ENCODE results near the gene SLC22A5. TPM values are rescaled to one million over a fixed set of nuclear protein-coding genes. Genes with fewer than 3 reads are reported as not detected.
A peak's percentile ranks its signal among the peaks of the same experiment; 100 is the strongest.

Gene SLC22A5
- polyA plus RNA-seq, 1 donor (not counting 4 experiments of a cell fraction or from before 2014, with no cell fraction given) = 14.8 TPM

DNA sequence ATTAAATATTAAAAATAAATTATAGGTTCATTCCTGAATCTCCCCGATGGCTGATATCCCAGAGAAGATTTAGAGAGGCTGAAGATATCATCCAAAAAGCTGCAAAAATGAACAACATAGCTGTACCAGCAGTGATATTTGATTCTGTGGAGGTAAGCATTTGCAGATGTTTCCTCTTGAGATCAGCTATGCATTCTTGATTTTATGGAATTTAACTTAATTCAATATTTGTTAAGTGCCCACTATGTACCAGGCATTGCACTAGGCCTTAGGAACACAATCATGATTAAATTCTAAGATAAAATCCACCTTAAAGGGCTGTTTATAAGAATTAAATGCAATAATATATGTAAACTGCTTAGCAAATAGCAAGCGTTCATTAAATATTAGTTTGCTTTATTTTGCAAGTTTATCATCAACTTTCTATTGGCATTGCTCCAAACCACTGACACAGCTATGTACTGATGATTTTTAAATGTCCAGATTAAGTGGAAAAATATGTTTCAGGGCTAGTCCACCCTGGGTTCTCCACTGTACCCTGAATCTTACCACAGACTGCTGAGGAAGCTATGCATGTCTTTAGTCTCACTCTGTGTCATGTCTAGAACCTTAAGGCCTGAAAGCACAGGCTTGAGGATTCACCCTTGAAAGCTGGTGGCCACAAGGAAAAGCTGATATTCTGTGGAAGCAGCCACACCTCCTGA lies 42.1 kb upstream of the SLC22A5 start:
- H3K9me3 ChIP-seq (ENCODE audit: control insufficient read depth, low read depth, low read length) = no peaks in the 10 kb centered on the region
- no peak overlapping the region for H3K9ac ChIP-seq (ENCODE audit: control insufficient read depth, extremely low read depth, insufficient read depth, low read length)
- H3K9me1 ChIP-seq (ENCODE audit: control insufficient read depth, extremely low read depth, insufficient read depth, low read length) = no peaks in the 10 kb centered on the region
- no peak overlapping the region for H3K27ac ChIP-seq (ENCODE audit: control insufficient read depth, insufficient read depth, low read length)
- H3K27me3 ChIP-seq (ENCODE audit: control insufficient read depth, extremely low read depth, insufficient read depth, low read length) = no peaks in the 10 kb centered on the region
- dilution Hi-C loops (cut with MboI; ENCODE audit: extremely low pct_ligation_motif_present, low sequenced_read_pairs) = no loop called here
- DNase-seq (ENCODE audit: low read depth, low spot score) (no peak), FAIRE-seq (no peak)
- H2AFZ ChIP-seq (ENCODE audit: control insufficient read depth, low read length) = no peak overlapping the region
- peaks cover 8 to 22% of the 10 kb centered on the region in 2 experiments for H3K36me3 ChIP-seq (ENCODE audit: control insufficient read depth in 2 of 2, extremely low read depth in 1 of 2, insufficient read depth in 2 of 2, low read length in 2 of 2)
- H3K4me2 ChIP-seq (ENCODE audit: control insufficient read depth, extremely low read depth, insufficient read depth, low read depth, low read length) = no peak overlapping the region
- H4K20me1 ChIP-seq (ENCODE audit: control insufficient read depth, extremely low read depth, insufficient read depth, low read length) = no peaks in the 10 kb centered on the region
- no peaks in the 10 kb centered on the region for H3K4me1 ChIP-seq (ENCODE audit: control insufficient read depth, extremely low read depth, insufficient read depth, low read length)
- no peak overlapping the region for H3K4me3 ChIP-seq (ENCODE audit: control insufficient read depth in 2 of 3, extremely low read depth in 1 of 3, insufficient read depth in 2 of 3, low read depth in 1 of 3, low read length in 3 of 3)
- TF ChIP-seq, protein P1, sequence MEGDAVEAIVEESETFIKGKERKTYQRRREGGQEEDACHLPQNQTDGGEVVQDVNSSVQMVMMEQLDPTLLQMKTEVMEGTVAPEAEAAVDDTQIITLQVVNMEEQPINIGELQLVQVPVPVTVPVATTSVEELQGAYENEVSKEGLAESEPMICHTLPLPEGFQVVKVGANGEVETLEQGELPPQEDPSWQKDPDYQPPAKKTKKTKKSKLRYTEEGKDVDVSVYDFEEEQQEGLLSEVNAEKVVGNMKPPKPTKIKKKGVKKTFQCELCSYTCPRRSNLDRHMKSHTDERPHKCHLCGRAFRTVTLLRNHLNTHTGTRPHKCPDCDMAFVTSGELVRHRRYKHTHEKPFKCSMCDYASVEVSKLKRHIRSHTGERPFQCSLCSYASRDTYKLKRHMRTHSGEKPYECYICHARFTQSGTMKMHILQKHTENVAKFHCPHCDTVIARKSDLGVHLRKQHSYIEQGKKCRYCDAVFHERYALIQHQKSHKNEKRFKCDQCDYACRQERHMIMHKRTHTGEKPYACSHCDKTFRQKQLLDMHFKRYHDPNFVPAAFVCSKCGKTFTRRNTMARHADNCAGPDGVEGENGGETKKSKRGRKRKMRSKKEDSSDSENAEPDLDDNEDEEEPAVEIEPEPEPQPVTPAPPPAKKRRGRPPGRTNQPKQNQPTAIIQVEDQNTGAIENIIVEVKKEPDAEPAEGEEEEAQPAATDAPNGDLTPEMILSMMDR (optimal IDR thresholded peaks at IDR 0.05 in 1 of 3, IDR thresholded peaks at IDR 0.05 in 1 of 3, conservative IDR thresholded peaks at IDR 0.05 in 1 of 3; ENCODE audit: extremely low read depth in 1 of 3, insufficient read depth in 2 of 3, low read length in 3 of 3) = no peak
- no peak for TF ChIP-seq EZH2 (IDR thresholded peaks at IDR 0.05; ENCODE audit: low read length)
- H3K79me2 ChIP-seq (ENCODE audit: control insufficient read depth, insufficient read depth, low read length) = no peaks in the 10 kb centered on the region

DNA sequence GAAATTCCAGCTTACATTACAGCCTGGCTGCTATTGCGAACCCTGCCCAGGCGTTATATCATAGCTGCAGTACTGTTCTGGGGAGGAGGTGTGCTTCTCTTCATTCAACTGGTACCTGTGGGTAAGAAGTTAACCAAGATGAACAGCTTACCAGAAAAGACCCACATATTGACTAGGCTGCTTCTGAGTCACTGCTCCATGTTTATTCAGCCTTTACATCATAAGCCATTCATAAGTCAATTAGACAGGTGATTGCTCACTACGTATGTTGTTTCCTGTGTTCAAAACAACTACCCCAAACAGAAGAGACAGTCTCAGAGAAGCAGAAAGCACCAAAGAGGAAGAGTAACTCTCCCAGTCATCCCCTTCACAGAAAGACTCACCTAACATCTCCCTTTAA lies 34.7 kb upstream of the SLC22A5 start:
- Histone ChIP-seq H3K9ac (ENCODE audit: control insufficient read depth, extremely low read depth, insufficient read depth, low read length) (no peak overlapping the region), H2AFZ (ENCODE audit: control insufficient read depth, low read length) (no peak overlapping the region), H3K4me2 (ENCODE audit: control insufficient read depth, extremely low read depth, insufficient read depth, low read depth, low read length) (no peak overlapping the region), H3K36me3 (ENCODE audit: control insufficient read depth in 2 of 2, extremely low read depth in 1 of 2, insufficient read depth in 2 of 2, low read length in 2 of 2) (peaks cover 2 to 11% of the 10 kb centered on the region in 2 experiments), H4K20me1 (ENCODE audit: control insufficient read depth, extremely low read depth, insufficient read depth, low read length) (no peaks in the 10 kb centered on the region), H3K27me3 (ENCODE audit: control insufficient read depth, extremely low read depth, insufficient read depth, low read length) (no peaks in the 10 kb centered on the region), H3K79me2 (ENCODE audit: control insufficient read depth, insufficient read depth, low read length) (no peaks in the 10 kb centered on the region), H3K9me1 (ENCODE audit: control insufficient read depth, extremely low read depth, insufficient read depth, low read length) (no peaks in the 10 kb centered on the region), H3K27ac (ENCODE audit: control insufficient read depth, insufficient read depth, low read length) (no peak overlapping the region), H3K9me3 (ENCODE audit: control insufficient read depth, low read depth, low read length) (no peaks in the 10 kb centered on the region), H3K4me3 (ENCODE audit: control insufficient read depth in 2 of 3, extremely low read depth in 1 of 3, insufficient read depth in 2 of 3, low read depth in 1 of 3, low read length in 3 of 3) (no peak overlapping the region), H3K4me1 (ENCODE audit: control insufficient read depth, extremely low read depth, insufficient read depth, low read length) (peaks cover 5% of the 10 kb centered on the region)
- FAIRE-seq (peak; percentile 34), DNase-seq (ENCODE audit: low read depth, low spot score) (no peak)
- dilution Hi-C loops (cut with MboI; ENCODE audit: extremely low pct_ligation_motif_present, low sequenced_read_pairs) = no loop called here
- TF ChIP-seq, protein P1 (optimal IDR thresholded peaks at IDR 0.05 in 1 of 3, IDR thresholded peaks at IDR 0.05 in 1 of 3, conservative IDR thresholded peaks at IDR 0.05 in 1 of 3; ENCODE audit: extremely low read depth in 1 of 3, insufficient read depth in 2 of 3, low read length in 3 of 3) = no peak
- no peak for TF ChIP-seq EZH2 (IDR thresholded peaks at IDR 0.05; ENCODE audit: low read length)

All from keratinocyte (primary cell).